ENCODE data around the gene FAM117B. TPM values are rescaled to one million over a fixed set of nuclear protein-coding genes. Genes with fewer than 3 reads are reported as not detected.

FAM117B gene
- total and polyA plus RNA-seq, 2 of the 8 experiments (the other 6 are each of a cell fraction or from before 2014, with no cell fraction given): 3.9 to 22.6 TPM

DNA sequence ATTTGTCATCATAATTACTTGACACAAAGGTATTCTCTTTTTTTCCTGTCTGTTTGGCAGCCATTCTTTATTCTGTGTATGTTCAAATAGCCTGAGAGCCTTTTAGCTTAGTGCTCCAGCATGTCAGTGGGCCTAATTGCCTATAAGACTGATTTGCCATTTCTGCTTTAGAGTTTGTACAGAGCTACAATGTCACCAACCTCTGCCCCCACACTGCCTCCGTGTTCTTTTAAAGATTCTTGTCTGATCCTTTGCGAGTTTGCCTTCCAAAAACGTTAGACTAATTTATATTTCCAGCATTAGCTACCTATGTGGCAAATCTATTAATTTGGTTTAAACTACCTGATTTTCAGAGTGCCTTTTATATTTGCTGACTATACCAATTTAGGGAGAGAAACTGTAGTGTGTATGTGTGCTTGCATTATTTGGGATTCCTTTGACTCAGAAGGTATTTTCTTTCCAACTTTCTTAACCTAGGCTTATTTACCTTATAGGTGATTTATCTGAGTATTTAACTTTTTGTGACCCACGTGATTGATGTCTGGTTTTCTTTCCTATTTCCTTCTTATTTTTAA, 70.8 kb downstream of the FAM117B start:
- FAIRE-seq (no peak), DNase-seq (ENCODE audit: low read depth in 1 of 2, low spot score in 2 of 2) (no peak)
- H2BK12ac ChIP-seq (ENCODE audit: low read depth, low read length): no peak overlapping the region
- H3K36me3 ChIP-seq (ENCODE audit: control insufficient read depth in 2 of 4, insufficient read depth in 4 of 4, low read length in 3 of 4): no peaks in the 10 kb centered on the region
- no peak overlapping the region for H3K4me3 ChIP-seq (ENCODE audit: extremely low read depth in 1 of 4, insufficient read depth in 2 of 4, low read depth in 3 of 4, low read length in 4 of 4)
- no peak overlapping the region for H2AK5ac ChIP-seq (ENCODE audit: low read depth, low read length)
- H3K9me3 ChIP-seq (ENCODE audit: insufficient read depth in 2 of 2, low read depth in 1 of 2, low read length in 1 of 2): no peaks in the 10 kb centered on the region
- no peaks in the 10 kb centered on the region for H4K20me1 ChIP-seq (replicated peaks in 1 of 2; ENCODE audit: control insufficient read depth in 1 of 2, insufficient read depth in 2 of 2, low read length in 2 of 2)
- CTCF ChIA-PET (ENCODE audit: partially characterized antibody): interaction anchor here (0.5 to 0.6 kb wide), 2 partner anchors 19 to 93 kb away, joined by 3 read pairs; no protein-coding TSS in a partner anchor
- 85% methylated on average over 4 of the region's 4 CpGs; no CpG with 5 or more reads in 1 of the 2 experiments for WGBS, 2 experiments (ENCODE audit: extremely low coverage in 1 of 2, insufficient coverage in 1 of 2, insufficient read length in 1 of 2, insufficient replicate concordance in 2 of 2, low coverage in 1 of 2, low lambda C conversion rate in 2 of 2, missing lambda C conversion rate in 1 of 2)
- H4K5ac ChIP-seq (ENCODE audit: insufficient read length, low read depth, low read length): no peak overlapping the region
- H2BK5ac ChIP-seq (ENCODE audit: low read depth, low read length): no peak overlapping the region
- H3K4me1 ChIP-seq (replicated peaks in 1 of 4; ENCODE audit: control insufficient read depth in 3 of 4, insufficient read depth in 4 of 4, low read length in 3 of 4): no peaks in the 10 kb centered on the region
- no peak overlapping the region for H2BK120ac ChIP-seq (replicated peaks; ENCODE audit: low read depth, low read length)
- H2BK15ac ChIP-seq (ENCODE audit: low read length): no peak overlapping the region
- H3K4ac ChIP-seq (replicated peaks; ENCODE audit: insufficient read length, low read depth, low read length): no peak overlapping the region
- H3K9ac ChIP-seq (replicated peaks in 1 of 4; ENCODE audit: extremely low read depth in 1 of 4, low read depth in 3 of 4, low read length in 3 of 4): no peak overlapping the region
- H2BK20ac ChIP-seq (ENCODE audit: low read length): no peak overlapping the region
- H3K14ac ChIP-seq (ENCODE audit: insufficient read length): no peak overlapping the region
- POLR2A ChIA-PET (ENCODE audit: partially characterized antibody): no interaction called here
- H3K56ac ChIP-seq (replicated peaks; ENCODE audit: insufficient read length, low read depth, low read length): no peak overlapping the region
- H4K8ac ChIP-seq (ENCODE audit: extremely low read depth, insufficient read depth, low read length): no peak overlapping the region
- no peak overlapping the region for H2AFZ ChIP-seq (ENCODE audit: low read length)
- no peak overlapping the region for H3K23ac ChIP-seq (ENCODE audit: insufficient read length)
- no peak overlapping the region for H3K27ac ChIP-seq (ENCODE audit: low read depth, low read length)
- no peak overlapping the region for H3K4me2 ChIP-seq (ENCODE audit: insufficient read depth in 1 of 2, low read depth in 2 of 2, low read length in 2 of 2)
- H3K79me1 ChIP-seq (ENCODE audit: low read depth, low read length): no peaks in the 10 kb centered on the region; the same call in 1 of the 2 replicates
- no peaks in the 10 kb centered on the region for H3K23me2 ChIP-seq (ENCODE audit: low read depth, low read length)
- H4K91ac ChIP-seq (replicated peaks; ENCODE audit: insufficient read length, low read length): no peak overlapping the region
- H3K79me2 ChIP-seq (ENCODE audit: control insufficient read depth in 1 of 2, insufficient read depth in 2 of 2, low read length in 2 of 2): peaks cover 0 to 56% of the 10 kb centered on the region in 2 experiments; a peak in 2 of 4 replicates
- H3K18ac ChIP-seq (ENCODE audit: extremely low read depth, low read length): no peak overlapping the region
- no peak for TF ChIP-seq SIRT6 (IDR thresholded peaks at IDR 0.05; ENCODE audit: low read length)
- TF ChIP-seq SUZ12 (IDR thresholded peaks at IDR 0.05; ENCODE audit: low read length): no peak
- TF ChIP-seq, protein P1, sequence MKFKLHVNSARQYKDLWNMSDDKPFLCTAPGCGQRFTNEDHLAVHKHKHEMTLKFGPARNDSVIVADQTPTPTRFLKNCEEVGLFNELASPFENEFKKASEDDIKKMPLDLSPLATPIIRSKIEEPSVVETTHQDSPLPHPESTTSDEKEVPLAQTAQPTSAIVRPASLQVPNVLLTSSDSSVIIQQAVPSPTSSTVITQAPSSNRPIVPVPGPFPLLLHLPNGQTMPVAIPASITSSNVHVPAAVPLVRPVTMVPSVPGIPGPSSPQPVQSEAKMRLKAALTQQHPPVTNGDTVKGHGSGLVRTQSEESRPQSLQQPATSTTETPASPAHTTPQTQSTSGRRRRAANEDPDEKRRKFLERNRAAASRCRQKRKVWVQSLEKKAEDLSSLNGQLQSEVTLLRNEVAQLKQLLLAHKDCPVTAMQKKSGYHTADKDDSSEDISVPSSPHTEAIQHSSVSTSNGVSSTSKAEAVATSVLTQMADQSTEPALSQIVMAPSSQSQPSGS (IDR thresholded peaks at IDR 0.05; ENCODE audit: low read length): no peak
- no peak for TF ChIP-seq BACH1 (IDR thresholded peaks at IDR 0.05; ENCODE audit: low read length)
- no peaks in the 10 kb centered on the region for H3K27me3 ChIP-seq (replicated peaks in 1 of 4; ENCODE audit: control insufficient read depth in 3 of 4, extremely low read depth in 1 of 4, insufficient read depth in 3 of 4, low read length in 3 of 4)

Data from H1 (cell line).